SK-N-SH treated with all-trans-retinoic acid at 6 μM for 48 hours (cell line): Measurements from ENCODE around the gene PARD3B.

ENCODE experiments used
- ARNTL ChIP-seq: fragments of 450-650 bp; formaldehyde crosslinking; IDR thresholded peaks from 2 replicates; pipeline ENCODE4 v1.5.0; 2020; ENCODE audit warnings: low read depth, mild to moderate bottlenecking, moderate library complexity, borderline replicate concordance
- GLIS3 ChIP-seq: fragments of 250-450 bp; sonication (Bioruptor Pico); IDR thresholded peaks from 2 replicates; pipeline ENCODE4 v1.5.0; 2020; ENCODE audit warnings: mild to moderate bottlenecking, moderate library complexity
- ISL1 ChIP-seq: fragments of 250-450 bp; sonication (Bioruptor Pico); IDR thresholded peaks from 2 replicates; pipeline ENCODE4 v2.1.2; 2022; ENCODE audit warnings: mild to moderate bottlenecking, moderate library complexity
- PPARA ChIP-seq: fragments of 250-450 bp; sonication (Bioruptor Pico); IDR thresholded peaks from 2 replicates; pipeline ENCODE4 v1.5.0; 2020; ENCODE audit warnings: mild to moderate bottlenecking, borderline replicate concordance
- RARB ChIP-seq: fragments of 250-450 bp; sonication (Bioruptor Pico); IDR thresholded peaks from 2 replicates; pipeline ENCODE4 v1.8.0; 2021; ENCODE audit warnings: mild to moderate bottlenecking, moderate library complexity
- ZFP30 ChIP-seq: fragments of 450-650 bp; formaldehyde crosslinking; IDR thresholded peaks from 2 replicates; pipeline ENCODE4 v1.5.0; 2022; ENCODE audit warnings: mild to moderate bottlenecking, moderate library complexity
- ZNF70 ChIP-seq: fragments of 450-650 bp; formaldehyde crosslinking; IDR thresholded peaks from 2 replicates; pipeline ENCODE4 v1.5.0; 2020; ENCODE audit warnings: mild to moderate bottlenecking, moderate library complexity
- TF ChIP-seq, protein P1 (sequence below): fragments of 250-450 bp; sonication (Bioruptor Pico); IDR thresholded peaks from 2 replicates; pipeline ENCODE4 v1.5.1; 2020; ENCODE audit warnings: low read depth, mild to moderate bottlenecking, moderate library complexity
- TF ChIP-seq, protein P2 (sequence below): fragments of 250-450 bp; sonication (Bioruptor Pico); IDR thresholded peaks from 2 replicates; pipeline ENCODE4 v1.8.0; 2021; ENCODE audit warnings: low read depth, mild to moderate bottlenecking, moderate library complexity, borderline replicate concordance
- TF ChIP-seq, protein P3 (sequence below): fragments of 250-450 bp; sonication (Bioruptor Pico); IDR thresholded peaks from 2 replicates; pipeline ENCODE4 v1.8.0; 2020; ENCODE audit warnings: mild to moderate bottlenecking, moderate library complexity, borderline replicate concordance

DNA sequence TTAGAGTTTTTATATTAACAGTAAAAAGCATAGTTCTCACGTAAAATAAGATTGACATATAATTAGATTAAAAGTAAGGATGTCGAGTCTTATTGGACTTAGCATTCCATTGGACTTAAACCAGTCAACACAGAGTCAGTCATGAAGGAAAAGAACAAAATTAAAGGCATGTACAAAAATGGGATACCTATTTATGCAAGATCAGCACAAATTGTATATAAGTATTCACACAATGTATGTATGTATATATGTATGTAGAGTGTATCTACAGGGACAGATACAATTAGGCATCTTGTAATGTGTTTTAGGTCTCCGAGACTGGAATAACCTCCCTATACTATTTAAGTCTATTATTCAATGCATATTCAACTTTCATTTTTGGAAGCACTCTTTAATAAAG, 419.1 kb downstream of the PARD3B start:
- TF ChIP-seq, protein P1, sequence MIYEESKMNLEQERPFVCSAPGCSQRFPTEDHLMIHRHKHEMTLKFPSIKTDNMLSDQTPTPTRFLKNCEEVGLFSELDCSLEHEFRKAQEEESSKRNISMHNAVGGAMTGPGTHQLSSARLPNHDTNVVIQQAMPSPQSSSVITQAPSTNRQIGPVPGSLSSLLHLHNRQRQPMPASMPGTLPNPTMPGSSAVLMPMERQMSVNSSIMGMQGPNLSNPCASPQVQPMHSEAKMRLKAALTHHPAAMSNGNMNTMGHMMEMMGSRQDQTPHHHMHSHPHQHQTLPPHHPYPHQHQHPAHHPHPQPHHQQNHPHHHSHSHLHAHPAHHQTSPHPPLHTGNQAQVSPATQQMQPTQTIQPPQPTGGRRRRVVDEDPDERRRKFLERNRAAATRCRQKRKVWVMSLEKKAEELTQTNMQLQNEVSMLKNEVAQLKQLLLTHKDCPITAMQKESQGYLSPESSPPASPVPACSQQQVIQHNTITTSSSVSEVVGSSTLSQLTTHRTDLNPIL, result no peak
- TF ChIP-seq GLIS3, result no peak
- TF ChIP-seq RARB (CRISPR knock-in tag), result no peak
- no peak for TF ChIP-seq ZFP30 (CRISPR knock-in tag)
- TF ChIP-seq ISL1 (CRISPR knock-in tag), result no peak
- TF ChIP-seq ZNF70, result no peak
- no peak for TF ChIP-seq ARNTL
- TF ChIP-seq, protein P2, sequence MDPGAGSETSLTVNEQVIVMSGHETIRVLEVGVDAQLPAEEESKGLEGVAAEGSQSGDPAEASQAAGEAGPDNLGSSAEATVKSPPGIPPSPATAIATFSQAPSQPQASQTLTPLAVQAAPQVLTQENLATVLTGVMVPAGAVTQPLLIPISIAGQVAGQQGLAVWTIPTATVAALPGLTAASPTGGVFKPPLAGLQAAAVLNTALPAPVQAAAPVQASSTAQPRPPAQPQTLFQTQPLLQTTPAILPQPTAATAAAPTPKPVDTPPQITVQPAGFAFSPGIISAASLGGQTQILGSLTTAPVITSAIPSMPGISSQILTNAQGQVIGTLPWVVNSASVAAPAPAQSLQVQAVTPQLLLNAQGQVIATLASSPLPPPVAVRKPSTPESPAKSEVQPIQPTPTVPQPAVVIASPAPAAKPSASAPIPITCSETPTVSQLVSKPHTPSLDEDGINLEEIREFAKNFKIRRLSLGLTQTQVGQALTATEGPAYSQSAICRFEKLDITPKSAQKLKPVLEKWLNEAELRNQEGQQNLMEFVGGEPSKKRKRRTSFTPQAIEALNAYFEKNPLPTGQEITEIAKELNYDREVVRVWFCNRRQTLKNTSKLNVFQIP (CRISPR knock-in tag), result no peak
- no peak for TF ChIP-seq PPARA (CRISPR knock-in tag)
- TF ChIP-seq, protein P3, sequence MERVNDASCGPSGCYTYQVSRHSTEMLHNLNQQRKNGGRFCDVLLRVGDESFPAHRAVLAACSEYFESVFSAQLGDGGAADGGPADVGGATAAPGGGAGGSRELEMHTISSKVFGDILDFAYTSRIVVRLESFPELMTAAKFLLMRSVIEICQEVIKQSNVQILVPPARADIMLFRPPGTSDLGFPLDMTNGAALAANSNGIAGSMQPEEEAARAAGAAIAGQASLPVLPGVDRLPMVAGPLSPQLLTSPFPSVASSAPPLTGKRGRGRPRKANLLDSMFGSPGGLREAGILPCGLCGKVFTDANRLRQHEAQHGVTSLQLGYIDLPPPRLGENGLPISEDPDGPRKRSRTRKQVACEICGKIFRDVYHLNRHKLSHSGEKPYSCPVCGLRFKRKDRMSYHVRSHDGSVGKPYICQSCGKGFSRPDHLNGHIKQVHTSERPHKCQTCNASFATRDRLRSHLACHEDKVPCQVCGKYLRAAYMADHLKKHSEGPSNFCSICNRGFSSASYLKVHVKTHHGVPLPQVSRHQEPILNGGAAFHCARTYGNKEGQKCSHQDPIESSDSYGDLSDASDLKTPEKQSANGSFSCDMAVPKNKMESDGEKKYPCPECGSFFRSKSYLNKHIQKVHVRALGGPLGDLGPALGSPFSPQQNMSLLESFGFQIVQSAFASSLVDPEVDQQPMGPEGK (CRISPR knock-in tag), result no peak
